Activated B cell treated with CpG ODN at 0.5 μM for 24 hours (primary cell): Measurements from ENCODE around the gene RSPO3. TPM values are rescaled to one million over a fixed set of nuclear protein-coding genes. Genes with fewer than 3 reads are reported as not detected.
"Not testable (repeated sequence)": the region's sequence is repeated elsewhere in the genome, so short reads cannot be mapped to it uniquely, and the experiment has no call there.

Experiments used
- ATAC-seq: fragments of 200-7000 bp; cut with Tn5 transposase; one replicate; pipeline ENCODE4 v1.10.0; 2021; ENCODE audit warnings: low read depth, mild to moderate bottlenecking, moderate library complexity
- CTCF ChIA-PET: fragments of 350-600 bp; sonication (Branson Sonifier 250); formaldehyde crosslinking; loops from one replicate; lab custom pipeline; 2021; ENCODE audit warnings: antibody characterized with exemption; lab: Charles Lee
- POLR2A ChIA-PET: fragments of 350-600 bp; sonication (Branson Sonifier 250); formaldehyde crosslinking; loops from one replicate; lab custom pipeline; 2021; ENCODE audit warnings: antibody characterized with exemption; lab: Charles Lee
- DNase-seq: peaks from one replicate; pipeline ENCODE4 v3.0.0; 2022
- H3K27ac Mint-ChIP-seq: one replicate; pipeline ENCODE4 v1.8.0; 2020; ENCODE audit warnings: mixed read lengths
- H3K27me3 Mint-ChIP-seq: one replicate; pipeline ENCODE4 v1.8.0; 2021; ENCODE audit warnings: mixed read lengths
- H3K36me3 Mint-ChIP-seq: one replicate; pipeline ENCODE4 v1.8.0; 2021; ENCODE audit warnings: low read depth, mixed read lengths
- H3K4me1 Mint-ChIP-seq: one replicate; pipeline ENCODE4 v1.8.0; 2021; ENCODE audit warnings: mixed read lengths
- H3K4me3 Mint-ChIP-seq: one replicate; pipeline ENCODE4 v1.8.0; 2020; ENCODE audit warnings: mild to moderate bottlenecking, mixed read lengths
- H3K9me3 Mint-ChIP-seq: one replicate; pipeline ENCODE4 v1.8.0; 2020; ENCODE audit warnings: mixed read lengths
- intact Hi-C: fragments of 100-400 bp; cut with micrococcal nuclease; formaldehyde crosslinking; loops from one replicate; pipeline ENCODE4 v1.15.1; 2024
- total RNA-seq: library from RNA; stranded (reverse); gene quantifications from 2 replicates; pipeline ENCODE4 v1.2.3, GENCODE V29; 2022
- TF ChIP-seq, protein P1 (sequence below): fragments of 200-600 bp; IDR thresholded peaks from one replicate; pipeline ENCODE4 v1.8.0; 2022; ENCODE audit warnings: antibody characterized with exemption, mild to moderate bottlenecking

RSPO3 gene
- total RNA-seq, 1 donor from 2014 or later: not detected

DNA sequence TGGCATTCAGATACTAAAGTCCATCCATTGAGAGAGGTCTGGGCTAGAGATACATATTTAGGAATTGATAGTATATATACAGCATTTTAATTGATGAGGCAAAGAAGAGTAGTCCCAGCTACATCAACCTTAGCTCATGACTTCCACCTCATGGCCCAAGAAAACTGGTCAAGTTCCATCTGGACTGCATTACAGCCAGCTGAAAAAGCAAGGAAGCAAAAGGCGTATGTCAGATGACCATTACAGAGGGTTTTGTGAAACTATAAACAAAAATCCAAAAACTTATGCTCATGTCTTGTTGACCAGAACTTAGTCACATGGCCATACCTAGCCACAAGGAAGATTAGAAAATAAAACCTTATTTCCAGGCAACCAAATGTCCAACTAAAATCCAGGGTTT lies 101.4 kb downstream of the RSPO3 start:
- intact Hi-C loops: no loop called here
- no peak overlapping the region for H3K4me3 Mint-ChIP-seq
- H3K4me1 Mint-ChIP-seq: no peaks in the 10 kb centered on the region
- no peaks in the 10 kb centered on the region for H3K36me3 Mint-ChIP-seq
- H3K27ac Mint-ChIP-seq: no peak overlapping the region
- no peaks in the 10 kb centered on the region for H3K9me3 Mint-ChIP-seq
- ChIA-PET POLR2A (no interaction called here), CTCF (no interaction called here)
- DNase-seq: no peak
- H3K27me3 Mint-ChIP-seq: peaks cover 4% of the 10 kb centered on the region
- TF ChIP-seq, protein P1, sequence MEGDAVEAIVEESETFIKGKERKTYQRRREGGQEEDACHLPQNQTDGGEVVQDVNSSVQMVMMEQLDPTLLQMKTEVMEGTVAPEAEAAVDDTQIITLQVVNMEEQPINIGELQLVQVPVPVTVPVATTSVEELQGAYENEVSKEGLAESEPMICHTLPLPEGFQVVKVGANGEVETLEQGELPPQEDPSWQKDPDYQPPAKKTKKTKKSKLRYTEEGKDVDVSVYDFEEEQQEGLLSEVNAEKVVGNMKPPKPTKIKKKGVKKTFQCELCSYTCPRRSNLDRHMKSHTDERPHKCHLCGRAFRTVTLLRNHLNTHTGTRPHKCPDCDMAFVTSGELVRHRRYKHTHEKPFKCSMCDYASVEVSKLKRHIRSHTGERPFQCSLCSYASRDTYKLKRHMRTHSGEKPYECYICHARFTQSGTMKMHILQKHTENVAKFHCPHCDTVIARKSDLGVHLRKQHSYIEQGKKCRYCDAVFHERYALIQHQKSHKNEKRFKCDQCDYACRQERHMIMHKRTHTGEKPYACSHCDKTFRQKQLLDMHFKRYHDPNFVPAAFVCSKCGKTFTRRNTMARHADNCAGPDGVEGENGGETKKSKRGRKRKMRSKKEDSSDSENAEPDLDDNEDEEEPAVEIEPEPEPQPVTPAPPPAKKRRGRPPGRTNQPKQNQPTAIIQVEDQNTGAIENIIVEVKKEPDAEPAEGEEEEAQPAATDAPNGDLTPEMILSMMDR: no peak
- no peak for ATAC-seq

DNA sequence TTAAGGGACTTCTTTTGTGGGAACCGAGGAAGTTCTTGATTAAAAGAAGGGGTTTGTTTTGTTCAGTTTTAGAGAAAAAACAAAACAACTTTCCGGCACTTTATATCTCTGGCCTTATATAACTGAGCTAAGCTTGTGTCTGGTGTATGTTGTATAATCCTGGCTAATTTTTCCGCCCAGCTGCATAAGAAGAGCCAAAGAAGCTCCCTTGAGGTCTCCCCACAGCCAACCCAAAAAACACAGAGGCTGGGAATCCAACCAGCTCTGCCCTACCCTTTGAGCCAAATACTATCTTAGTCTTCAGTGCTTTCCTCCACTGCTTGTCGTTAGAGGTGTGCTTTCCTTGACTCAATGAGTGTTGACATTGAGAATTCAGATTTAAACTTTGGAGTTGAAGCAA lies 102.7 kb downstream of the RSPO3 start:
- no peaks in the 10 kb centered on the region for H3K36me3 Mint-ChIP-seq

DNA sequence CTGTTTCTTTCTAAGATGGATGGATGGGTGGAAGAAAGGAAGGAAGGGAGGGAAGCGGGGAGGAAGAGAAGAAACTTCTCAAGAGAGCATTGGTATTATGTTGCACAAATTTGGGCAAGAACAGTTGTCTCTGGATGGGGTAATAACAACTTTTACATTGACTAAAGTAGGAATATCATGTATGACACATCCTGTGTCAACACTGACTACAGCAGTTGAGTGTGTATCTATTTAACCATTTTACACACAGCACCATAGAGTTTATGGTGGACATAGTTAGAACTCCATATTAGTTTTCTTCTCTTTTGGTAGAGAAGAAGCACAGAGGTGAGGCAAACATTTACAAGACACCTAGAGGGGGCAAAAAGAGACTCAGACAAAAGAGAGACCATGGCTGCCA lies 103.9 kb downstream of the RSPO3 start:
- H3K36me3 Mint-ChIP-seq: no peaks in the 10 kb centered on the region
- CTCF ChIA-PET: no interaction called here
- DNase-seq: no peak
- intact Hi-C loops: no loop called here
- H3K4me1 Mint-ChIP-seq: no peaks in the 10 kb centered on the region
- POLR2A ChIA-PET: no interaction called here
- peaks cover 3% of the 10 kb centered on the region for H3K27me3 Mint-ChIP-seq
- H3K9me3 Mint-ChIP-seq: no peaks in the 10 kb centered on the region
- H3K27ac Mint-ChIP-seq: no peak overlapping the region
- TF ChIP-seq, protein P1: no peak
- no peak for ATAC-seq
- H3K4me3 Mint-ChIP-seq: no peak overlapping the region

More for the DNA sequence above, 102.7 kb downstream of the RSPO3 start:
- DNase-seq: no peak
- H3K9me3 Mint-ChIP-seq: no peaks in the 10 kb centered on the region
- ChIA-PET POLR2A (no interaction called here), CTCF (no interaction called here)
- TF ChIP-seq, protein P1: no peak
- peaks cover 4% of the 10 kb centered on the region for H3K27me3 Mint-ChIP-seq
- H3K27ac Mint-ChIP-seq: no peak overlapping the region
- intact Hi-C loops: no loop called here
- no peak for ATAC-seq
- no peaks in the 10 kb centered on the region for H3K4me1 Mint-ChIP-seq
- H3K4me3 Mint-ChIP-seq: no peak overlapping the region

DNA sequence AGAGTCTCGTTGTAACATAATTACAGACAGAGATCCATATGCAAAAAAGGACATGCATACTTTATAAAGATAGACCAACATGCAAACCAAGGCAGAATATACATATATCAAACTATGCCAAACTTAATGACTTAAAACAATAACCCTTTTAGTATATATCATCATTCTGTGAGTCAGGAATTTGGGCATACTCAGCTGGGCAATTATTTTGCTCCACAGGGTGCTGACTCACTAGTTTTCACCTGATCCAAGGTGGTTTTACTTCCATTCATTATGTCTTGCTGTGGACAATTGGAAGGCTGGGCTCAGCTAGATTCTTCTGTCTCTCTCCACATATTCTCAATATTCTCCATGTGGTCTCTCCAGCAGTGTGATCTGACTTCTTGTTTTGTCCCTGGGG lies 107.0 kb downstream of the RSPO3 start:
- DNase-seq (no peak), ATAC-seq (no peak)
- Mint-ChIP-seq H3K27ac (no peak overlapping the region), H3K9me3 (no peaks in the 10 kb centered on the region), H3K36me3 (no peaks in the 10 kb centered on the region), H3K4me1 (no peaks in the 10 kb centered on the region), H3K27me3 (peaks cover 9% of the 10 kb centered on the region), H3K4me3 (no peak overlapping the region)
- TF ChIP-seq, protein P1: no peak
- intact Hi-C loops: no loop called here
- CTCF ChIA-PET: no interaction called here
- POLR2A ChIA-PET: no interaction called here

DNA sequence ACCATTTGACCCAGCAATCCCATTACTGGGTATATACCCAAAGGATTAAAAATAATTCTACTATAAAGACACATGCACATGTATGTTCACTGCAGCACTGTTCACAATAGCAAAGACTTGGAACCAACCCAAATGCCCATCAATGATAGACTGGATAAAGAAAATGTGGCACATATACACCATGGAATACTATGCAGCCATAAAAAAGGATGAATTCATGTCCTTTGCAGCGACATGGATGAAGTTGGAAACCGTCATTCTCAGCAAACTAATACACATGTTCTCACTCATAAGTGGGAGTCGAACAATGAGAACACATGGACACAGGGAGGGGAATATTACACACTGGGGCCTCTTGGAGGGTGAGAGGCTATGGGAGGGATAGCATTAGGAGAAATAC lies 115.3 kb downstream of the RSPO3 start:
- Mint-ChIP-seq H3K9me3 (peaks cover 14% of the 10 kb centered on the region), H3K27me3 (peaks cover 11% of the 10 kb centered on the region)
- H3K36me3 Mint-ChIP-seq, DNase-seq, H3K27ac Mint-ChIP-seq, intact Hi-C loops, POLR2A ChIA-PET, H3K4me3 Mint-ChIP-seq, CTCF ChIA-PET, H3K4me1 Mint-ChIP-seq, ATAC-seq: not testable (repeated sequence)

DNA sequence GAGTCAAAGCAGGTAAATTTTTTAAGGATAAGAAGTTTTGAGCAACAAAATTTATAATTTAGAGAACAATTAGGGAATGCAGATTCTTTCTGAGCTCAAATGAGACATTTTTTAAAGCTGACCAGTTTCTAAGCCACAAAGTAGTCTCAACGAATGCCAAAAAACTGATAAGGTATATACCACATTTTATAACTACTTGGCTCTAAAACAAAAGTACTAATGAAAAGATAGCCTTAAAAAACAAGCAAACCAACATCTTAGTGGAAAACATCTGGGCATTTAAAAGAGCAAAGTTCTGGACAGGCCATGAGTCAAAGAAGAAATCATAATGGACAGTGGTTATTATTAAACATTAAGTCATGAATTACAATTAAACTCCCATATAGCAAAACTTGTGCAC lies 125.0 kb downstream of the RSPO3 start:
- peaks cover 17% of the 10 kb centered on the region for H3K27me3 Mint-ChIP-seq
- POLR2A ChIA-PET: no interaction called here

More for the DNA sequence above, 125.0 kb downstream of the RSPO3 start:
- intact Hi-C loops: no loop called here
- Mint-ChIP-seq H3K36me3 (no peaks in the 10 kb centered on the region), H3K4me1 (no peaks in the 10 kb centered on the region), H3K4me3 (no peak overlapping the region), H3K9me3 (no peaks in the 10 kb centered on the region), H3K27ac (no peak overlapping the region)
- CTCF ChIA-PET: no interaction called here
- DNase-seq: no peak
- TF ChIP-seq, protein P1: no peak
- no peak for ATAC-seq
